Fibroblast of mammary gland (primary cell): ENCODE data around the gene ZNF318.
"Not testable (repeated sequence)": the region's sequence is repeated elsewhere in the genome, so short reads cannot be mapped to it uniquely, and the experiment has no call there.

ENCODE experiments used
- DNase-seq: peaks from one replicate; pipeline ENCODE4 v3.0.0-alpha.2; 2010; ENCODE audit warnings: low read depth
- H3K4me3 ChIP-seq: 2 replicates; pipeline ENCODE4 v1.5.1; 2011; ENCODE audit warnings: low read depth, mild to moderate bottlenecking, low read length, moderate library complexity; ENCODE audit not compliant: control insufficient read depth
- TF ChIP-seq, protein P1 (sequence below): conservative IDR thresholded peaks from 2 replicates; pipeline ENCODE4 v1.5.1; 2011; ENCODE audit warnings: low read depth, low read length, inconsistent platforms; ENCODE audit not compliant: control insufficient read depth, insufficient read depth

The ZNF318 gene

DNA sequence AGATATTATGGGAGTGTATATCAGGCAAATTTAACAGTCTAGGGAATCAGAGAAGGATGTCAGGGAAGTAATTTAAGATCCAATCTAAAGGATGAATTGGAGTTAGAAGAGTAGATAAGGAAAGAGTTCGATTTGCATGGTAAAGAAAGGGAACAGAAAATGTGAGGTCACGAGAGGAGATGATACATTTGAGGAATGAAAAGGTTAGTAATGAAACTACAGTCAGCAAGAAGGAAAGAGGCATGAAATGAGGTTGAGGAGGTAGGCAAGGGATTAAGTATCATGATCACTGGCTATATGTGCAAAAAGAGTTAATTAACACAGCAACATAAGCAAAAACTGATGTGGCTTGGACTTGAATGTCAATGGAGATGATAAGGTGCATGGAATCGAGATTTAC is 22.4 kb downstream of the ZNF318 start:
- DNase-seq = no peak
- TF ChIP-seq, protein P1, sequence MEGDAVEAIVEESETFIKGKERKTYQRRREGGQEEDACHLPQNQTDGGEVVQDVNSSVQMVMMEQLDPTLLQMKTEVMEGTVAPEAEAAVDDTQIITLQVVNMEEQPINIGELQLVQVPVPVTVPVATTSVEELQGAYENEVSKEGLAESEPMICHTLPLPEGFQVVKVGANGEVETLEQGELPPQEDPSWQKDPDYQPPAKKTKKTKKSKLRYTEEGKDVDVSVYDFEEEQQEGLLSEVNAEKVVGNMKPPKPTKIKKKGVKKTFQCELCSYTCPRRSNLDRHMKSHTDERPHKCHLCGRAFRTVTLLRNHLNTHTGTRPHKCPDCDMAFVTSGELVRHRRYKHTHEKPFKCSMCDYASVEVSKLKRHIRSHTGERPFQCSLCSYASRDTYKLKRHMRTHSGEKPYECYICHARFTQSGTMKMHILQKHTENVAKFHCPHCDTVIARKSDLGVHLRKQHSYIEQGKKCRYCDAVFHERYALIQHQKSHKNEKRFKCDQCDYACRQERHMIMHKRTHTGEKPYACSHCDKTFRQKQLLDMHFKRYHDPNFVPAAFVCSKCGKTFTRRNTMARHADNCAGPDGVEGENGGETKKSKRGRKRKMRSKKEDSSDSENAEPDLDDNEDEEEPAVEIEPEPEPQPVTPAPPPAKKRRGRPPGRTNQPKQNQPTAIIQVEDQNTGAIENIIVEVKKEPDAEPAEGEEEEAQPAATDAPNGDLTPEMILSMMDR = no peak
- H3K4me3 ChIP-seq = no peak overlapping the region

DNA sequence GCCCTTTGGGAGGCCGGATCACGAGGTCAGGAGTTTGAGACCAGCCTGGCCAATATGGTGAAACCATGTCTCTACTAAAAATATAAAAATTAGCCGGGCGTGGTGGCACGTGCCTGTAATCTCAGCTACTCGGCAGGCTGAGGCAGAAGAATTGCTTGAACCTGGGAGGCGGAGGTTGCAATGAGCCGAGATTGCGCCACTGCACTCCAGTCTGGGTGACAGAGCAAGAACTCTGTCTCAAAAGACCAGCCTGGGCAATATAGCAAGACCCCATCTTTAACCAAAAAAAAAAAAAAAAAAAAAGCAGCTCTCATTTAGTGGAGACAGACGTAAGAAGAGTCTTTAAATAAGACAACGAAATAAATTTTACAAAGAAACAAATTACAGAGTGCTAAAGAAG is 23.2 kb downstream of the ZNF318 start:
- not testable (repeated sequence) for DNase-seq, H3K4me3 ChIP-seq

DNA sequence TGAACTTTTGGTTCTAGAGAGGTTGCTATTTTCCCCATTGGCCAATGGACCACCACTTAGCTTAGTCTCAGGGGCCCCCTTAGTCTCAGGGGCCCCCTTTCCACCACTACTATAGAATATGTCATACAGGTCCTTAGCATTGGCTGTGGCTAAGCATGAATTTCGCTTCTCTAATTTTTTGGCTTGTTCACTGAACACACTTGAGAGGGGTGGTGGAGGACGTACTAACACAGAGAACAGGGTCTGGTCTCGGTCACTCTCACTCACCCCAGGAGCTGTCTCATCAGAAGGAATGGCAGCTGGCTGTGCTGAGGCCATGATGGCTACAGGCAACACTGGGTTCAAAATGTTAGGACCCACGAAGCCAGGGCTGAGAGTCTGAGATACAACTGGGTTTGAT is 30.3 kb downstream of the ZNF318 start:
- TF ChIP-seq, protein P1 = no peak
- DNase-seq = no peak
- H3K4me3 ChIP-seq = no peak overlapping the region

DNA sequence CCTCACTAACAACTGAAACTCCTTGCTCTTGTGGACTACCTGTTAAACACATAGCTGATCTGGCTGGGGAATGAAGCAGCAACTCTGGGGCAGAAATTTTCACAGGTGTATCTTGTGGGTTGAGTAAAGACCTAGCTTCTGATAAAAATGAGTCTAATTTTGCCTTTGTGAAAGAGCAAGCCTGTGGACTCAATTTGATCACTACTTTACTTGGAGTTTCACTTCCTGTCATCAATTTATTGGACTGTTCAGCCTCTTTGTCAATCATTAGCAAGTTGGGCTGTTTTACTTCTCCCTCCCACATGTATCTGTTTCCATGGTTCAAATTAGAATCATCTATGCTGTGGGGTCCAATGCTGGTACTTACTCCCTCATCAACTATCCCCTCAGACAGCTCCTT is 31.2 kb downstream of the ZNF318 start:
- no peak for DNase-seq

DNA sequence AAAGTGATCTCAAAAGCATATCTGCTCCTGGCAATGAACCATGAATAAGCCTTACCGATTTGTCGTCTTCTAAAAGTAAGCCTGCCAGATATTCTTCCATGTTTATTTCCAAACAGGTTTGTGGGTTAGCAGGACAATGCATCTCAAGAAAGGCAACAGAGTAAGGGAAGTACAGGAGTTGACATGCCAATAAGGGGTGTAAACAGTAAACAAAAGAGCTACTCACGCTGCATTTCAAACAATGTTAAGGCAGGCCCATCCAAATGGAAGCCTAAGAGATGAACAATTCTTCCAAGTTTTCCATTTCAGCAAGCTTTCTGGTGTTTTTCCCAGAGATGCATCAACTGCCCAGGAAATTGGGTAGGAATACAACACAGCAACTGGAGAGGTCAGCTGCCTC is 33.1 kb downstream of the ZNF318 start:
- H3K4me3 ChIP-seq = no peak overlapping the region
- DNase-seq = no peak
- TF ChIP-seq, protein P1 = no peak

More for the DNA sequence above, 31.2 kb downstream of the ZNF318 start:
- H3K4me3 ChIP-seq = no peak overlapping the region
- TF ChIP-seq, protein P1 = no peak

DNA sequence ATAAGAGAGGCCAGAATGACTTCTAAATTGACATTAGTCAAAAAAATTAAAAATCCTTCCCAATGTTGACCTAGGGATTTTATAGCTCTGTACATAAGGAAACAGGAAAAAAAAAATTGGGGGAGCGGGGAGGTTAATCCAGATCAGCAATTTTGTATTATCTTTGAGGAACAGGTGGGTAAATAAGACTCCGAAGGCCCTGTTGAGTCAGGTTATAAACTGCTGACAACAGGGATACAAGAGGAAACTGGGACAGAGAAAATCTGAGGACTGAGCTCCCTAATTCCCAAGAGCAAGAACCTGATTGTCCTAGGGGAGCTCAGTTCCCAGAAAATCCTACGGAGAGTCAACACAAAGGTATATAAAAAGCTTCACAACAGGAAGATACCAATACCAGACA is 34.0 kb downstream of the ZNF318 start:
- H3K4me3 ChIP-seq = no peak overlapping the region
- TF ChIP-seq, protein P1 = no peak
- DNase-seq = no peak

DNA sequence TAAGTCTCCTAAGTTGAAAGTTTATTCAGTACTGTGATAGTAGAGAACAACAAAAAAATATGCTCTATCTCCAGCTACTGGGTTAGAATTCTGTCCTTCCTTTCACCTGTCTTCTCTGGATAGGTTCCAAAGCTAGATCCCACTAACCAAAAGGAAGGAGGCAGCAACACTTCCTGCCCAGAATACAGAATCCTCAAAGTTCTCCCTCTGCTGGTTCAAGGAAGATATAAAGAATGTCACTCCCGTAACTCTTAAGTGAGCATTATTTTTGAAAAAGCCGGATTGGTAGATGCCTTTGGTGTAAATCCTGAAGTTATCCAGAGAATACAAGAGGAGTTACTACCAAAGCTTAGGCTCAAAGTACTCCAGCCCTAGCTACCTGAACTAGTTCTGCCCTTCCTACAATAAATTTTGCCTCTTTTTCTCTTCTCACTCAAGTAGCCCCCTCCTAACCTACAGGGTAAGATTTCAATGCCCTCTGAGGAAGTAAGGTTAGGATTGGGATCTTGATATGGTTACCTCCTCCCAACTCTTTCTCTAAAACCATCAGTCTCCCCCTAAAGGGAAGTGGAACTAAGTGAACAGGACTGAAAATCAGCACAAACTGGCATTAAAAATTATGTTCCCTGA is 34.9 kb downstream of the ZNF318 start:
- no peak overlapping the region for H3K4me3 ChIP-seq
- TF ChIP-seq, protein P1 = peak; percentile 69
- DNase-seq = peak; percentile 67
